Caki2 (cell line): ENCODE data around the gene TMEM235. TPM values are rescaled to one million over a fixed set of nuclear protein-coding genes. Genes with fewer than 3 reads are reported as not detected.
"Not testable (repeated sequence)": the region's sequence is repeated elsewhere in the genome, so short reads cannot be mapped to it uniquely, and the experiment has no call there.

ENCODE experiments used
- DNase-seq: peaks from one replicate; pipeline ENCODE4 v3.0.0-alpha.2; 2015; ENCODE audit warnings: low read depth
- in situ Hi-C: cut with HindIII; loops from 2 replicates; pipeline ENCODE4 v1.10.0; 2016; ENCODE audit warnings: low sequenced_read_pairs, low pct_unique_long_range_greater_than_20kb, mixed read lengths
- total RNA-seq: library from RNA; depleted of rRNA; stranded (reverse); fragments of >200 nt; shearing (Covaris generic); gene quantifications from 2 replicates; pipeline ENCODE4 v1.2.3, GENCODE V29; 2014; ENCODE audit warnings: low replicate concordance

Gene TMEM235
- total RNA-seq, 1 experiment from 2014 or later: not detected

DNA sequence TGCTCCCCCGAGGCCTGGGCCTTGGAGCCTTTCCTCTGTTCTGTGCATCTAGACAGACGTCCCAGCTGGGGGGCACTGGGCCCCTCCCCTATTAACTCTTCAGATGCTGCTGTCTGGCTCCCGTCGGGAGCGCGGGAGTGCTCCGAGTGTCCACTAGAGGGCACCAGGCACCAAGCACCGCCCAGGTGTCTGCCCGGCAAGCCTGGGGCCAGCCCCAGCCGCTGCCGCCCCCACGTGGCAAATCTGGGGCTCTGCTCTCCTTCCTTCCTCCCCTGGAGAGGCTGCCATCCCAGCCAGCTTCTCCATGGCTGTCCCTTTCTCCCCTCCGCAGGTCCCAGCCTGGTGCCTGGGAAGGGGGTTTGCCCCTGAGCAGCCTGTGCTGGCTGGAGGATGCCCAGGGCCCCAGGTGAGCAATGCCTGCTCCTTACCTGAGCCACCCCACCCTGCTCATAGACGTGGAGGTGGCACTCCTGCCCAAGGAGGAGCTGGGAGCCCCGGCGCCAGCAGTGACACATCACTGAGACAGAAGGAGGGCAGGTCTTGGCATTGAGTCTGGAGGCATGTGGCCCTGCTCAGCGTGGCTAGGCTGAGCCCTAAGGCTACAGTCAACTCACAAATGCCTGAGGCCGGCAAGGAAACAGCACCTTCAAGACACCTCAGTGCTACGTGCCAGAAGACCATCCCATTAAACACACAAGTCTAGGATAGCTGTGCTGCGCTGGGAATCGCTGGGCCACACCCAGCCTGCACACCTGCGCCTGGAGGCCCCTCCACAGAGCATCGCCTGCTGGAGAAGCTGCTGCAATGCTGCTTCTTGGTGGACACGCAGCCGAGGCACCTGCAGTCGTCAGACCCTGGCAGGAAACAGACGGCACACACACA lies 19.7 kb downstream of the TMEM235 start:
- DNase-seq: peak; percentile 81
- in situ Hi-C loops: no loop called here

DNA sequence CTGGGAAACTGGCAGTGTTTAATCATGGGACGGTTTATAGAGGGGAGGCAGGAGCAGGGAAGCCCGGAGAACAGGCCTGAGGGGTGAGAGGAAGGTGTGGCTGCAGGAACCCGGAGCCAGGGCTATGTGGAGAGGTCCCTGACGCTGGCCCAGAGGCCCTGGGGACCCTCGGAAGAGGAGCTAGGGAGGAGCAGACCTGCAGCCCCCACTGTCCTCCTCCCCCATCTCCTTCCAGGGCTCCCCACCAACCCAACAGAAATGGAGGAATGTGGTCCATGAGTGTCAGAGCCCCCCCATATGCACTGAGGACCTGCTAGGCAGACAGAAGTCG lies 20.3 kb downstream of the TMEM235 start:
- in situ Hi-C loops: no loop called here
- no peak for DNase-seq

DNA sequence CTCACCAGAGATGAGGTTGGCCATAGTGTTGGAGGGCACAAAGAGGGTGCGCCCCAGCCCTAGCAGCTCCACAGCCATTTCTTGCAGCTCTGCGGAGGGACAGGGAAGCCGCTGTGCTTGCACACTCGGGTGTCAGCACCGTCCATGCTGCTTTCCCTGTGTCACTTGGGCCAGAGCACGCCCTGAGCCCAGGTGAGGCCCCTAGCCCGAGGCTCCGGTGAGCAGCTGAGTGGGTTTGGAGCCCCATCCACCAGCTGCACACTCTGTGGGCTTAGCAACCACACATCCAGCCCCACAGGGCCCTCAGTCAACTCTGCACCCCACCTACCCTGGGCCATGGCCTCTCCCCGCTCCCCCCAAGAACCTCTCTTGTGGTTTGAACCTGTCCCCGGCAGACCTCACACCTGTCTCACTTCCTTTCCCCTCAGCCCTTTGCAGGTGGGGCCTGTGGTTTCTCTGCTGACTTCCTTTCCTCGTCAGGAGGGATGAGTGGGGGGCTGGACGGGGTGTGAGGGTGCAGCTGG lies 20.7 kb downstream of the TMEM235 start:
- no peak for DNase-seq
- in situ Hi-C loops: no loop called here

- in situ Hi-C loops: no loop called here
- no peak for DNase-seq
Observed at GRCh38 chr17:78252701-78253635, 21.5 kb downstream of the TMEM235 start.

DNA sequence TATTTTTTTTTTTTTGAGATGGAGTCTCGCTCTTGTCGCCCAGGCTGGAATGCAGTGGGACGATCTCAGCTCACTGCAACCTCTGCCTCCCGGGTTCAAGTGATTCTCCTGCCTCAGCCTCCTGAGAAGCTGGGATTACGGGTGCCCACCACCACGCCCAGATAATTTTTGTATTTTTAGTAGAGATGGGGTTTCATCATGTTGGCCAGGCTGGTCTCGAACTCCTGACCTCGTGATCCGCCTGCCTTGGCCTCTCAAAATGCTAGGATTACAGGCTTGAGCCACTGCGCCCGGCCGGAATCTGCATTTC lies 22.2 kb downstream of the TMEM235 start:
- in situ Hi-C loops, DNase-seq: not testable (repeated sequence)

DNA sequence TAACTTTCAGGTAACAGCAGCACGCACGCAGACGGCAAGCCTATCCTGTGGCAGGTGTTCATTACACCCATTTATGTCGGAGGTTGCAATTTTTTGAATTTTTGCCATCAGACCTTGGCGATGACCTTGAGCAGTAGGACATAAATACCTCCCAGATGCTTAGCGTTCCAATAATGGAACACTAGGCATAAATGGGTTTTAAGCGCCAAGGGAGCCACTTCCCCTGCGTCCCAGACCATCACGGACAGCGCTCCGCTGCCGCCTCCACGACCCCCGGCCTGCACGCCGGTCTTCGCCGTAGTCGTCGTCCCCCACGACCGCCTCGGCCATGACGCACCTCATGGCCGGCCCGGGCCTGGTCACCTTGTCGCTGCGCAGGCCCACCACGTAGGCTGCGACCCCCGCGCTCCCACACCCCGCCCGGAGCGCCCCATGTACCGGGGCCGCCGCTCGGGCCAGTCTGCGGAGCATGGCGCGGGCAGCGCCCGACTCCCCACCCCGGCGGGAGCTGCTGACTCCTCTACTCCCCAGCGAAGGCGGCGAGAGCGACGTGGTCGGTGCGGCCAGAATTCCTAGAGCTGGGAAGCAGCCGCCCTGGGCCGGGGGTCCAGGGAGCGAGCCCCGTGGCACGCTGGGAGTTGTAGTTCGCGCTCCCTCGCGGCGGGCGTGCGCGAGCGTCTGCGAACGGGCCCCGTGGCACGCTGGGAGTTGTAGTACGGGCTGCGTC lies 22.7 kb downstream of the TMEM235 start:
- in situ Hi-C loops: no loop called here
- DNase-seq: peak; percentile 74

DNA sequence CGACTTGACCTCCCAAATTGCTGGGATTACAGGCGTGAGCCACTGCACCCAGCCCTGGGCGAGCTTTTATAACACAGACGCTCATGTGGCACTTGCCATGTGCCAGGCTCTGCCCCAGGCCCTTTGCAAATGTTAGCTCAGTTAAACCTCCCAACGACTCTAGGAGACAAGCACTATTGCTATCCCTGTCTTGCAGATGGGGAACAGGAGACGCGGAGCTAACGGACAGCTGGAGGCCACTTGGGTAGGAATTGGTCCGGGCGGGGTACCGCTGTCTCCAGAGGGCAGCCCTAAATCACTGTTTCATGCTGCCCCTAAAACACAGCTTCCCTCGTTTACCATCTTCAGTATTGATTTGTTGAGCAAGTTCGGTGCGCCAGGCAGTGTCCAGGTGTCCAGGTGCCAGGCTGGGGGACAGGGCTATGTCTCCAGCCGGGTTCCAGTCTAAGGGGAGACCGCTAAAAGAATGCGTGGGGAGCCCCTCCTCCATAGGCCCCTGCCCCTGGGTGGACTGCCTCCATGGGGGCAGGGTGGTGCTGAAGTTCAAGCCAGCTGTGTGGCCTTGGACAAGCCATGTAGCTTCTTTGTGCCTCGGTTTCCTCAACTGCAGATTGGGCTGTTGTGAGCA lies 23.7 kb downstream of the TMEM235 start:
- no peak for DNase-seq
- in situ Hi-C loops: no loop called here

DNA sequence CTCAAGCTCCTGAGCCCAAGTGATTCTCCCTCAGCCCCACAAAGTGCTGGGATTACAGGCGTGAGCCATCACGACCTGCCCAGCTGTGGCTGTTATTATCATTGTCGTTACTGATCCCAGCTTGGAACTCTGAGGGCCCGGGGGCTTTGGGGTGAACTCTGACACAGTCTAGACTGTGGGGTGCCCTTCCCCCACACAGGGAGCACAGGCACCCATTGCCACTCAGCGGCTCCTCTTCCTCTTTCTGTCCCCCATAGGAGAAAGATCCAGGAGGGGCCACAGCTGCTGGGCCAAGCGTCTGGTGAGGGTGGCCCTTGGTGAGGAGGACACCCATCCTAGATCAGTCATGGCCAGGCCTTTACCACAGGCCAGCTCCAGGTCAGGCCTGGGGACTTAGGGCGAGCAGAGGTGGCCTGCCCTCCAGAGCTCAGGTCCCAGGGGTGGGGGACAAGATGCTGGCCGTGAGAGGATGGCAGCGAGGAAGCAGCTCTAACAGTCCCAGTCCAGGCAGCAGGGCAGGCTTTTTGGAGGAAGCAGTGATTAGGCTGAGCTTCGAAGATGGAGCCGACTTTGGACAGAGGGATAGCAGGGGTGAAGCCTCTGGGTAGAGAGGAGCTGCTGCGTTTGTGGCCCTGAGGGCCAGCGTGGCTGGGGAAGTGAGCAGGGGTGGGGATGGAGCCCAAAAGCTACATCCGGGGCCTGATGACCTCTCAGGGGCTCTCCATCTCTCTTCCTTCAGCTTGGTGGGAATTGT lies 24.7 kb downstream of the TMEM235 start:
- in situ Hi-C loops: no loop called here
- DNase-seq: no peak

- in situ Hi-C loops: no loop called here
- no peak for DNase-seq
Observed at GRCh38 chr17:78256707-78257591, 25.5 kb downstream of the TMEM235 start.

GRCh38 chr17:78257810-78258322 lies 26.4 kb downstream of the TMEM235 start:
- in situ Hi-C loops: no loop called here
- no peak for DNase-seq

GRCh38 chr17:78258323-78259191 lies 27.1 kb downstream of the TMEM235 start:
- DNase-seq: no peak
- in situ Hi-C loops: no loop called here

DNA sequence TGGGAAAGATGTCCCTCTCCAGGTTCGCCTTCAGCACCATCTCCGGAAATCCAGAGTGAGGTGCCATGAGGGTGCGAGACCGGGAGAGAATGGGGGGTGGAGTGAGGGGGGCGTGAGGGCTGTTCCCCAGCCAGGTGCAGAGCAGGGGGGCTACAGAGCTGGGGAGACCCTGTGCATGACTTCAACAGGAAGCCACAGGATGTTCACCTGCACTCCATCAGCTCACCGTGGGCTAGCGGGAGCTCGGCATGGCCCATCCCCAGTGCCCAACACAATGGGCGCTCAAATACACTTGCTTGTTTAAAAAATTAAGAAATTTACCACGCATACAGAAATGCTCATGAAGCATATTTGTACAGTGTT lies 27.7 kb downstream of the TMEM235 start:
- in situ Hi-C loops: no loop called here
- DNase-seq: no peak

GRCh38 chr17:78263063-78263735 lies 31.8 kb downstream of the TMEM235 start:
- in situ Hi-C loops: no loop called here
- no peak for DNase-seq

GRCh38 chr17:78263736-78264340 lies 32.4 kb downstream of the TMEM235 start:
- in situ Hi-C loops: no loop called here
- DNase-seq: no peak

DNA sequence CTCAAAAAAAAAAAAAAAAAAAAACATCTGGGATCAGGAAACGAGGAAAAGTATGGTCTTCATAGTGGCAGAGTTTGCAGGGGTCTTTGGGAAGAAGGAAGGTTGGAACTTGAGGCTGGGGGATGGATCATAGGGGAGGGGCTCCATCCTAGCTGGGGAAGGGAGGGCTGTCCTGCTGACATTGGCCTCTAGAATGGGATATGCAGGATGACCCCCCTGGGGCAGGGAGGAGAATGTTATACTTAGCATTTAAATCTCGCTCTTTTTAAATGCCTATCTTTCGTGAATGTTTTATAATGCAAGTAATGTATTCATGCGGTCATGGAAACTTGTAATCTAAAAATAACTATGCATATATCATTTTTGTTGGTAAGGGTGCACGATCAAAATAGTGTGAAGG lies 33.2 kb downstream of the TMEM235 start:
- in situ Hi-C loops: no loop called here
- DNase-seq: no peak
